Uterus (tissue), 4 donors: ENCODE results near the gene RIMKLA. TPM values are rescaled to one million over a fixed set of nuclear protein-coding genes. Genes with fewer than 3 reads are reported as not detected.
A peak's percentile ranks its signal among the peaks of the same experiment; 100 is the strongest.

ENCODE experiments used
- DNase-seq, 2 donors: peaks; one replicate each; pipeline ENCODE4 v3.0.0-alpha.2; 2019 to 2020
- H3K27ac ChIP-seq, 2 donors: fragments of 200-600 bp; sonication (generic); 1 replicate in 1 of 2; 2 replicates in 1 of 2; pipeline ENCODE4 v1.5.1; 2016 to 2018
- H3K27me3 ChIP-seq, 2 donors: fragments of 200-600 bp; sonication (generic); one replicate each; pipeline ENCODE4 v1.5.1; 2018 to 2019; ENCODE audit warnings: control low read depth in 1 of 2
- H3K36me3 ChIP-seq, 2 donors: fragments of 200-600 bp; sonication (generic); one replicate each; pipeline ENCODE4 v1.5.1; 2019; ENCODE audit warnings: control low read depth in 1 of 2
- H3K4me1 ChIP-seq, 2 donors: fragments of 200-600 bp; sonication (generic); one replicate each; pipeline ENCODE4 v1.5.1; 2018 to 2019; ENCODE audit warnings: control low read depth in 1 of 2
- H3K4me3 ChIP-seq, 2 donors: fragments of 200-600 bp; sonication (generic); 1 replicate in 1 of 2; 2 replicates in 1 of 2; pipeline ENCODE4 v1.5.1; 2018 to 2019; ENCODE audit warnings: mild to moderate bottlenecking in 1 of 2
- H3K9me3 ChIP-seq, 2 donors: fragments of 200-600 bp; sonication (generic); one replicate each; pipeline ENCODE4 v1.5.1; 2019; ENCODE audit warnings: control low read depth in 1 of 2
- POLR2A ChIP-seq, 2 donors: fragments of 450-650 bp; IDR thresholded peaks; one replicate each; pipeline ENCODE4 v1.6.1; 2016; ENCODE audit warnings: antibody characterized with exemption in 2 of 2, mild to moderate bottlenecking in 1 of 2, moderate library complexity in 1 of 2
- intact Hi-C: fragments of 100-400 bp; cut with DNase I; formaldehyde crosslinking; loops from one replicate; pipeline ENCODE4 v1.15.1; 2023; ENCODE audit warnings: low total_unique reads
- total RNA-seq, 4 donors: library from RNA; depleted of rRNA in 3 of 4; stranded (reverse); fragments of >200 nt in 3 of 4; gene quantifications; one replicate each; pipeline versions ENCODE4 v1.1.0 to v1.2.4, GENCODE V29; 2014 to 2023
- TF ChIP-seq, protein P1 (sequence below), 4 experiments: fragments of 200-600 bp in 2 of 4; fragments of 450-650 bp in 2 of 4; sonication (generic) in 2 of 4; IDR thresholded peaks; one replicate each; pipeline ENCODE4 v1.5.1; 2016 to 2019; ENCODE audit warnings: antibody characterized with exemption in 4 of 4, mild to moderate bottlenecking in 2 of 4, moderate library complexity in 1 of 4
- donor health status: DM: yes; HTN: yes; CAD: no.

Gene RIMKLA
- total RNA-seq, 4 donors from 2014 or later, result under 0.01 to 1.6 (median 0.62) TPM; not detected in 1

DNA sequence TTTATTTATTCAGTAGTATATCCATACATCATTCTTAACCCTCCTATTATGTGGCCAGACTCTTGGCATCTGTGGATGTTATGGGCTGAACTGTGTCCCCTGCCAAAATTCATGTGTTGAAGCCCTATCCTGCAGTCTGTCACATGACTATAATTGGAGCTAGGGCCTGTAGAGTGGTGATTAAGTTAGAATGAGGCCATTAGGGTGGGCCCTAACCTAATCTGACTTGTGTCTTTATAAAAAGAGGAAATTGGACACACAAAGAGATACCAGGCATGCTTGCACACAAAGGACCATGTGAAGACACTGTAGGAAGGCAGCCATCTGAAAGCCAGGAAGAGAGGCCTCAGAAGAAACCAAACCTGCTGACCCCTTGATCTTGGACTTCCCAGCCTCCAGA is 68.7 kb downstream of the RIMKLA start:
- H3K9me3 ChIP-seq, result no peaks in the 10 kb centered on the region
- no peaks in the 10 kb centered on the region for H3K4me1 ChIP-seq
- no peak for DNase-seq
- no peak for TF ChIP-seq POLR2A (IDR thresholded peaks at IDR 0.05)
- TF ChIP-seq, protein P1, sequence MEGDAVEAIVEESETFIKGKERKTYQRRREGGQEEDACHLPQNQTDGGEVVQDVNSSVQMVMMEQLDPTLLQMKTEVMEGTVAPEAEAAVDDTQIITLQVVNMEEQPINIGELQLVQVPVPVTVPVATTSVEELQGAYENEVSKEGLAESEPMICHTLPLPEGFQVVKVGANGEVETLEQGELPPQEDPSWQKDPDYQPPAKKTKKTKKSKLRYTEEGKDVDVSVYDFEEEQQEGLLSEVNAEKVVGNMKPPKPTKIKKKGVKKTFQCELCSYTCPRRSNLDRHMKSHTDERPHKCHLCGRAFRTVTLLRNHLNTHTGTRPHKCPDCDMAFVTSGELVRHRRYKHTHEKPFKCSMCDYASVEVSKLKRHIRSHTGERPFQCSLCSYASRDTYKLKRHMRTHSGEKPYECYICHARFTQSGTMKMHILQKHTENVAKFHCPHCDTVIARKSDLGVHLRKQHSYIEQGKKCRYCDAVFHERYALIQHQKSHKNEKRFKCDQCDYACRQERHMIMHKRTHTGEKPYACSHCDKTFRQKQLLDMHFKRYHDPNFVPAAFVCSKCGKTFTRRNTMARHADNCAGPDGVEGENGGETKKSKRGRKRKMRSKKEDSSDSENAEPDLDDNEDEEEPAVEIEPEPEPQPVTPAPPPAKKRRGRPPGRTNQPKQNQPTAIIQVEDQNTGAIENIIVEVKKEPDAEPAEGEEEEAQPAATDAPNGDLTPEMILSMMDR (IDR thresholded peaks at IDR 0.05), result no peak
- no peaks in the 10 kb centered on the region for H3K27me3 ChIP-seq
- H3K36me3 ChIP-seq, result no peaks in the 10 kb centered on the region
- intact Hi-C loops, result no loop called here
- no peak overlapping the region for H3K27ac ChIP-seq
- no peak overlapping the region for H3K4me3 ChIP-seq

DNA sequence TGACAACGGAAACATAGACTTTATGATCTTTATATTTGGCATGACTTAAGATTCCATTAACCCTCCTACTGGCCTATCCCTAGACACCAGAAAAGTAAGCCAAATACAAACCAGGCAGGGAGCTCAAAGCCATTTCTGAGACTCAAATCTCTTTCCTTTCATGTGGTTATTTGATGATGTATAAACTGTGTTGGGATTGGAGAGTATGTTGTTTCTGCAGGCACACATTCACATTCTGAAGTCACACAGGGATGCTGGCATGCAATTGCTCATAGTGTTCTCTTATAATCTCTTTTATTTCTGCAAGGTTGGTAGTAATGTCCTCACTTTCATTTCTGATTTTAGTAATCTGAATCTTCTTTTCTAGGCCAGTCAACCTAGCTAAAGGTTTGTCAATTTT is 69.5 kb downstream of the RIMKLA start:
- Histone ChIP-seq H3K27ac (no peak overlapping the region), H3K4me3 (no peak overlapping the region), H3K27me3 (no peaks in the 10 kb centered on the region), H3K9me3 (no peaks in the 10 kb centered on the region), H3K36me3 (no peaks in the 10 kb centered on the region), H3K4me1 (no peaks in the 10 kb centered on the region)
- TF ChIP-seq, protein P1 (IDR thresholded peaks at IDR 0.05), result no peak
- no peak for TF ChIP-seq POLR2A (IDR thresholded peaks at IDR 0.05)
- intact Hi-C loops, result loop anchor here (5.0 kb wide), 1 partner anchor 113 kb away; the partner anchor contains the start of gene FOXJ3
- no peak for DNase-seq

DNA sequence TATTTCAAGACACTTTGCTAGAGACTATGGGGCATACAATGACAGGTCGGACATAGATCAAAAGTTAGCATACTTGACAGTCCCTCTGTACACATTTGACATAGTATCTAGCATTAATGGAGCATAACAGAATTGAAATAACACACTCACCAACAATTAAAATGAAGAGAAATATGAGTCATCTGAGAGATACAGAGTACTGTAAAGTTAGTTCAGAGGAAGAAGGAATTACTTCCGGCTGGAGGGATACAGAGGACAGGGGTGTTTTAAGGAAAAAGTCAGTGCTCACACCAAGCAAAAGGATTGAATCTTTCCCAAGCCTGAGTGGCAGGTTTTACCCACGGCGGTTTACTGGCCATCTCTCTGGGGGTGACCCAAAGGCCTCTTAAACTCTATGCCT is 72.8 kb downstream of the RIMKLA start:
- no peak for TF ChIP-seq POLR2A (IDR thresholded peaks at IDR 0.05)
- TF ChIP-seq, protein P1 (IDR thresholded peaks at IDR 0.05), result no peak

DNA sequence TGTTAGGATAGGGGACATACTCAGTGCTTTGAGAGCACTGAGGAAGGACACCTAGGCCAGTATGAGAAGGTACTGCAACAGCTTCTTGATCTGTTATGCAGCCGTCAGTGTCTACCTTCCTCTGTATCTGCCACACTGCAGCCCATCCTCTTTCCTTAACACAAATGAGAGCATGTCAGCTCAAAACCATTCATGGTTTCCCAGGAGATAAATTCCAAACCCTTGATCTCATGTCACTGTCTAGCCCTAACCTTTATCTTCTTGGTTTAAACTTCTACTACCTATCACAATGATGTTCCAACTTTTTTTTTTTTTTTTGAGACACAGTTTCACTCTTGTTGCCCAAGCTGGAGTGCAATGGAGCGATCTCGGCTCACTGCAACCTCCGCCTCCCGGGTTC is 73.8 kb downstream of the RIMKLA start:
- DNase-seq, result no peak
- intact Hi-C loops, result loop anchor here (5.0 kb wide), 1 partner anchor 117 kb away; the partner anchor contains the start of gene FOXJ3
- TF ChIP-seq POLR2A (IDR thresholded peaks at IDR 0.05), result no peak
- TF ChIP-seq, protein P1 (IDR thresholded peaks at IDR 0.05), result no peak
- peaks cover 0 to 6% of the 10 kb centered on the region in 2 donors for H3K4me1 ChIP-seq
- no peaks in the 10 kb centered on the region for H3K27me3 ChIP-seq
- no peaks in the 10 kb centered on the region for H3K36me3 ChIP-seq
- H3K27ac ChIP-seq, result no peak overlapping the region
- H3K9me3 ChIP-seq, result no peaks in the 10 kb centered on the region
- no peak overlapping the region for H3K4me3 ChIP-seq

More for the DNA sequence above, 72.8 kb downstream of the RIMKLA start:
- H3K27ac ChIP-seq, result no peak overlapping the region
- DNase-seq, result no peak
- no peaks in the 10 kb centered on the region for H3K36me3 ChIP-seq
- intact Hi-C loops, result loop anchor here (5.0 kb wide), 1 partner anchor 116 kb away; the partner anchor contains the start of gene FOXJ3
- H3K27me3 ChIP-seq, result no peaks in the 10 kb centered on the region
- H3K9me3 ChIP-seq, result no peaks in the 10 kb centered on the region
- H3K4me1 ChIP-seq, result peaks cover 0 to 6% of the 10 kb centered on the region in 2 donors
- no peak overlapping the region for H3K4me3 ChIP-seq

DNA sequence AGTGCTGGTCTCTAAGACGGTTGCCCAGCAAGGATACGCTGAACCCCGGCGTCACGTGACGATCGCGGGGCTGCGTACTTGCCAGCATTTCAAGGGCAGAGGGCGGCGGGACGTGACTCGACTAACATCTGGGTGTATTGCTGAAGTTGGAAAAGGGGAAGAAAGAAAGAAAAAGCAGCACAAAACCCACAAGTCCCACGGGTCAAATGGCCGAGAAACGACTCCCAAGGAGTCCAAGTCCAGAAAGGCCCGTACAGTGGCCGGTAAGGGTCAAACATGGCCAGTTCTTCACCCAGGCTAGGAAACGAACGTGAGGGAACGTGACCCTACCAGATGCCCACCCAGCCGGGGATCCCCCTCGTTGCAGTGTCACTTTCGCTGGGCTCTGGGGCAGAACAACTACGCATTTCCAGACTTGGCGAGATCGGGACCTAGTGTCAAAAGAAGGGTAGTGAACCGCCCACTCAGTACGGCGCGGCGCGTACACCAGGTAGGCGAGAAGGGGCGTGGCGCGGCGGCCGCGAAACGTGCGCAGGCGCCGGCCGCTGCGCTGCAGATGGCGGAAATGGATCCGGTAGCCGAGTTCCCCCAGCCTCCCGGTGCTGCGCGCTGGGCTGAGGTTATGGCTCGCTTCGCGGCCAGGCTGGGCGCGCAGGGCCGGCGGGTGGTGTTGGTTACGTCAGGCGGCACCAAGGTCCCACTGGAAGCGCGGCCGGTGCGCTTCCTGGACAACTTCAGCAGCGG is 75.6 kb downstream of the RIMKLA start, which contains the start of the genes PPCS and ZMYND12:
Gene PPCS, plus strand, starts transcription at position 534 of the 744 bp plus-strand sequence. Its CDS starts 23 bp downstream, at position 557.
Gene ZMYND12, minus strand, starts transcription at position 13 of the 744 bp plus-strand sequence. CDS start 25 bp downstream, outside the sequence.
- Histone ChIP-seq H3K27me3 (no peaks in the 10 kb centered on the region), H3K4me3 (peak within 1 kb of the TSS; percentile 68 to 92), H3K4me1 (peaks cover 0 to 6% of the 10 kb centered on the region in 2 donors), H3K9me3 (no peaks in the 10 kb centered on the region), H3K27ac (peak within 1 kb of the TSS; percentile 84 to 95), H3K36me3 (no peaks in the 10 kb centered on the region)
- TF ChIP-seq POLR2A (IDR thresholded peaks at IDR 0.05), result peak; percentile 36 to 58
- TF ChIP-seq, protein P1 (IDR thresholded peaks at IDR 0.05), result peak in 3 of 4 experiments; percentile 11 to 36 (median 11)
- peak; percentile 83 to 85 for DNase-seq
- intact Hi-C loops, result no loop called here
